NK-92 (cell line): ENCODE results near the gene CORIN.
"Not testable (repeated sequence)": the region's sequence is repeated elsewhere in the genome, so short reads cannot be mapped to it uniquely, and the experiment has no call there.

Experiments used
- DNase-seq: peaks from one replicate; lab custom pipeline; 2025; ENCODE audit not compliant: unreplicated experiment; lab: John Stamatoyannopoulos, UW

The CORIN gene

GRCh38 chr4:47572981-47573380, 264.9 kb downstream of the CORIN start:
- DNase-seq, result no peak

- DNase-seq, result no peak
Observed at GRCh38 chr4:47570816-47571215, 267.1 kb downstream of the CORIN start.

GRCh38 chr4:47567511-47567910, 270.4 kb downstream of the CORIN start:
- DNase-seq, result no peak

- DNase-seq, result no peak
Observed at GRCh38 chr4:47566969-47567368, 270.9 kb downstream of the CORIN start.

- no peak for DNase-seq
Observed at GRCh38 chr4:47566566-47566965, 271.3 kb downstream of the CORIN start.

- no peak for DNase-seq
Observed at GRCh38 chr4:47562297-47562696, 275.6 kb downstream of the CORIN start.

- DNase-seq, result no peak
Observed at GRCh38 chr4:47561331-47561730, 276.5 kb downstream of the CORIN start.

- no peak for DNase-seq
Observed at GRCh38 chr4:47560682-47561081, 277.2 kb downstream of the CORIN start.

GRCh38 chr4:47557255-47557654, 280.6 kb downstream of the CORIN start:
- no peak for DNase-seq

GRCh38 chr4:47555920-47556319, 281.9 kb downstream of the CORIN start:
- DNase-seq, result not testable (repeated sequence)

- DNase-seq, result no peak
Observed at GRCh38 chr4:47553329-47554125, 284.3 kb downstream of the CORIN start.

GRCh38 chr4:47551682-47552081, 286.2 kb downstream of the CORIN start:
- no peak for DNase-seq

- DNase-seq, result no peak
Observed at GRCh38 chr4:47550899-47551548, 286.8 kb downstream of the CORIN start.

- not testable (repeated sequence) for DNase-seq
Observed at GRCh38 chr4:47550357-47550756, 287.5 kb downstream of the CORIN start.
